AG10803 (cell line): ENCODE data around the gene GPR61.

Experiments used
- DNase-seq: peaks from one replicate; pipeline ENCODE4 v3.0.0; 2010; ENCODE audit warnings: low read depth
- H3K4me3 ChIP-seq: 2 replicates; pipeline ENCODE4 v1.5.1; 2011; ENCODE audit warnings: mild to moderate bottlenecking, low read length, control low read depth
- TF ChIP-seq, protein P1 (sequence below): conservative IDR thresholded peaks from 2 replicates; pipeline ENCODE4 v1.5.1; 2011; ENCODE audit warnings: mild to moderate bottlenecking, low read length, control low read depth, inconsistent platforms

Gene GPR61

DNA sequence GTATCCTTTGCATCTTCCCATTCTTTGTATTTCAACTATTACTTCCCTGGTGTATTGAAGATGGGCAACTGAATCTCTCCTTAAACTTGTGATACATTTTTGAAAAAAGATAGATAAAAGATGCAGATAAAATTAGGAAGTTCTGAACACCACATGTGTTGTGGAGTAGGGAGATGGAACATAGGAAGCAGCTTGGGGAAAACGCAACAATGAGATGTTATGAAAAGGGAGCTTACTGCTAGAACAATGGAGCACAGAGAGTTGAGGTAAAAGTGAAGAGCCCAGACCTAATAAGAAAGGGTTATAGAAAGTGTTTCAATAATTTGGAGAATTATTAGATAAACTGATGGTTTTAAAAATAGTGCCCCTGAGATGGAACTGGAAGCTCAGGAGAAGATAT, 29.7 kb downstream of the GPR61 start:
- H3K4me3 ChIP-seq: no peak overlapping the region
- TF ChIP-seq, protein P1, sequence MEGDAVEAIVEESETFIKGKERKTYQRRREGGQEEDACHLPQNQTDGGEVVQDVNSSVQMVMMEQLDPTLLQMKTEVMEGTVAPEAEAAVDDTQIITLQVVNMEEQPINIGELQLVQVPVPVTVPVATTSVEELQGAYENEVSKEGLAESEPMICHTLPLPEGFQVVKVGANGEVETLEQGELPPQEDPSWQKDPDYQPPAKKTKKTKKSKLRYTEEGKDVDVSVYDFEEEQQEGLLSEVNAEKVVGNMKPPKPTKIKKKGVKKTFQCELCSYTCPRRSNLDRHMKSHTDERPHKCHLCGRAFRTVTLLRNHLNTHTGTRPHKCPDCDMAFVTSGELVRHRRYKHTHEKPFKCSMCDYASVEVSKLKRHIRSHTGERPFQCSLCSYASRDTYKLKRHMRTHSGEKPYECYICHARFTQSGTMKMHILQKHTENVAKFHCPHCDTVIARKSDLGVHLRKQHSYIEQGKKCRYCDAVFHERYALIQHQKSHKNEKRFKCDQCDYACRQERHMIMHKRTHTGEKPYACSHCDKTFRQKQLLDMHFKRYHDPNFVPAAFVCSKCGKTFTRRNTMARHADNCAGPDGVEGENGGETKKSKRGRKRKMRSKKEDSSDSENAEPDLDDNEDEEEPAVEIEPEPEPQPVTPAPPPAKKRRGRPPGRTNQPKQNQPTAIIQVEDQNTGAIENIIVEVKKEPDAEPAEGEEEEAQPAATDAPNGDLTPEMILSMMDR: no peak
- no peak for DNase-seq

DNA sequence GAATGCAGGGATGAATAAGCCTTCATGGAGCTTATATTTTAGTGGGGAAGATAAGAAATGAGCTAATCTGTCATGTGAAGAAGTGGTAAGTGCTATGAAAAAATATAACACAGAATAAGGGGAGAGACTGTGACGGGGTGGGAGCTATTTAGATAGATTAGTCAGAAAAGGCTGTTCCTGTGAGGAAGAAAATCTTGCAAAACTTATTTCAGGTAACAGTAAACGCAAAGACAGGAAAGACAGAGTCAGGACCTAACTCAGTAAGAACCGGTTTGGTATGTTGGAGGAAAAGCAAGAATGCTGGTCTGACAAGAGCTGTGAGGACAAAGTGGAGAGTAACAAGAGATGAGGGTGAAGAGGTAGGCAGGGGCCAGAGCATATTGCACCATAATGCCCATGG, 30.7 kb downstream of the GPR61 start:
- H3K4me3 ChIP-seq: no peak overlapping the region
- peak; percentile 41 for DNase-seq
- TF ChIP-seq, protein P1: no peak

DNA sequence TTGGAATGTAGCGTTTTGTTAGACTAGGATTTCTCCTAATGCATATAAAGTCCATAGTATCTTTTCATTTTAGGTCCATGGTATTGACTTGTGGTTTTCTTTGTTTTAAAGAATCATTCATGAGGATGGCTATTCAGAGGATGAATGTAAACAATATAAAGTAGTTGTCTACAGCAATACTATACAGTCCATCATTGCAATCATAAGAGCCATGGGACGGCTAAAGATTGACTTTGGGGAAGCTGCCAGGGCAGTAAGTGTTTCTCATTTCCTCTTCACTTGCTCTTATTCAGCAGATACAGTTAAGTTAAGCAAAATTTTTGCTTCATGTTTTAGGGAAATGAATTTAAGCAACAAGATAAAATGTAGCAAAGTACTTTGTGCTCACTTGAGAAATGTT, 34.1 kb downstream of the GPR61 start:
- no peak overlapping the region for H3K4me3 ChIP-seq
- TF ChIP-seq, protein P1: no peak
- DNase-seq: no peak

DNA sequence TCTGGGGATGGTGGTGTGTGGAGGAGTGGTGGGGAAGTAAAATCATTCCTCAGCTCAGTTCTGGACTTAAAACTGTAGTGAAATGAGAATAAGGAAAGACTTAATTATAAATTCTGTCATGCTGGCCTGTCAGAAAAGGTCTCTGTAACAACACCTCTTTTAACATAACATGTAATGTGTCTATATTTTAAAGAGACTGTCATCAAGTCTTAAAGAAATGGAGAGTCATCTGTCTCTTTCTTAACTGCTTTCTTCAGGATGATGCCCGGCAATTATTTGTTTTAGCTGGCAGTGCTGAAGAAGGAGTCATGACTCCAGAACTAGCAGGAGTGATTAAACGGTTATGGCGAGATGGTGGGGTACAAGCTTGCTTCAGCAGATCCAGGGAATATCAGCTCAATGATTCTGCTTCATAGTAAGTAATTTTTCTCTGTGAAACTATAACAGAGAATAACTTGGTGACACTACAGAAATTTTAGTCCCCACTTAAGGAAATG, 39.3 kb downstream of the GPR61 start:
- DNase-seq: peak; percentile 39
- no peak overlapping the region for H3K4me3 ChIP-seq
- TF ChIP-seq, protein P1: no peak

DNA sequence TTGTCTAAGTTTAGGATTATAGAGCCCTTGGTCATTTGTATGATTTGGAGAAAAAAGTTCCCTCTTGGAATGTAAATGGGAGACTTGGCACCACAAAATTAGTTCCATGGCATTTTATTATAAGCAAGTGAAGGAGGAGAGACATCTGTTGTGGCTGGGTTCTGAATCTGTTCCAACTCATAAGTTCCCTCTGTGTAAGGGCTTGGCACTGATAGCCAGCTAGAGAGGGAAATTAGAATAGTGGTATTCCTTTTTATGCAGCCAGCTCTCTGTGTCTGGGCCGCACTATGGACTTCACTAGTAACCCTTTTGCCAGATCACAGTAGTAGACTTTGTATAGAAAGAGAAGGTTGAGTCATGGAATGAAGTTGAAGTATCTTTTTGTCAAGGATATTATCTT, 39.8 kb downstream of the GPR61 start:
- TF ChIP-seq, protein P1: no peak
- DNase-seq: peak; percentile 86
- H3K4me3 ChIP-seq: no peak overlapping the region

DNA sequence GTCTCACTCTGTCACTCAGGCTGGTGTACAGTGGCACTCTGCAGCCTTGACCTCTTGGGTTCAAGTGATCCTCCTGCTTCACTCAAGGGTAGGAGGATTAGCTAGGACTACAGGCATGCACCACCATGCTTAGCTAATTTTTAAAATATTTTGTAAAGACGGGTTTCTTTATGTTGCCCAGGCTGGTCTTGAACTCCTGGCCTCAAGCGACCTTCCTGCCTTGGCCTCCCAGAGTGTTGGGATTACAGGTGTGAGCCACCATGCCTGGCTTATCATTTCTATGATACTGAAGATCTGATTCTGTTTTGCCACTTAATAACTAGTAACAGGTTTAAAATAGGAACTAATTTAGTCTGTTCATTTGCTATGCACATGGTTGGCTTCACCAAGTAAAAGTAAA, 42.3 kb downstream of the GPR61 start:
- H3K4me3 ChIP-seq: no peak overlapping the region
- TF ChIP-seq, protein P1: no peak

DNA sequence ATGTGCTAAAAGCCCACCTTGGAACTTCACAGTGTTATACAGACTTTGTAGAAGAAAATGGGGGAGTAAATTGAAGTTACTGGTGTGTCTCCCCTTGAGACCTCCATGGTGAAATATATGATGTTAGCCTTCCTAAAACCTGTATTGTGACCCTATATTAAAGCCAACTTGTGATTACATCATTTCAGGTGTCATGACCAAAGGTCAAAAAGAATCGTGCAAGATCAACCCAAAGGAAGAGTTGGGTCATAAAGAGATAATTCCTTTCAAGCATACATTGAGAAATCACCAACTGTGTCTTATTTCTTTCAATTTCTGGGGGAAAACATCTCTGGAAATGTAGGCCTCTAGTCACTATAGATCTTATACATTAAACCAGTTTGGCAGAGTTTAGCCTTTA, 45.1 kb downstream of the GPR61 start:
- no peak overlapping the region for H3K4me3 ChIP-seq
- no peak for DNase-seq
- TF ChIP-seq, protein P1: no peak

More for the DNA sequence above, 42.3 kb downstream of the GPR61 start:
- no peak for DNase-seq
